Right lobe of liver (tissue), 6 donors: ENCODE measurements around the gene WDFY3. TPM values are rescaled to one million over a fixed set of nuclear protein-coding genes. Genes with fewer than 3 reads are reported as not detected.

Source experiments
- ATAC-seq, 4 donors: fragments of 200-7000 bp; cut with Tn5 transposase; one replicate each; pipeline ENCODE4 v1.9.1; 2020; ENCODE audit warnings: mild to moderate bottlenecking in 4 of 4, moderate library complexity in 4 of 4
- DNase-seq, 3 donors: peaks; one replicate each; pipeline ENCODE4 v3.0.0-alpha.2; 2020
- H3K27ac ChIP-seq, 3 donors: fragments of 200-600 bp; one replicate each; pipeline ENCODE4 v1.8.0; 2022
- H3K27me3 ChIP-seq, 2 donors: fragments of 200-600 bp; one replicate each; pipeline ENCODE4 v1.8.0; 2022
- H3K36me3 ChIP-seq, 4 donors: fragments of 200-600 bp; sonication (generic) in 1 of 4; one replicate each; pipeline versions ENCODE4 v1.5.1 to v1.8.0; 2017 to 2022; ENCODE audit warnings: control low read depth in 1 of 4
- H3K4me1 ChIP-seq, 4 donors: fragments of 200-600 bp; sonication (generic) in 1 of 4; one replicate each; pipeline versions ENCODE4 v1.5.1 to v1.8.0; 2017 to 2022; ENCODE audit warnings: control low read depth in 1 of 4
- H3K4me3 ChIP-seq, 3 donors: fragments of 200-600 bp; one replicate each; pipeline ENCODE4 v1.8.0; 2022
- H3K9me3 ChIP-seq, 4 donors: fragments of 200-600 bp; sonication (generic) in 1 of 4; one replicate each; pipeline versions ENCODE4 v1.5.1 to v1.8.0; 2017 to 2022; ENCODE audit warnings: control low read depth in 1 of 4
- POLR2A ChIP-seq: fragments of 450-650 bp; IDR thresholded peaks from one replicate; pipeline ENCODE4 v1.6.1; 2017; ENCODE audit warnings: antibody characterized with exemption, mild to moderate bottlenecking
- WGBS: methylation state at CpG from one replicate; pipeline ENCODE4 v1.1.6; 2018; ENCODE audit warnings: low coverage, low lambda C conversion rate; ENCODE audit not compliant: insufficient coverage; ENCODE audit errors: missing lambda C conversion rate; 5-methylcytosine and 5-hydroxymethylcytosine counted together
- intact Hi-C, 2 donors: fragments of 100-400 bp; cut with DNase I; formaldehyde crosslinking; loops; one replicate each; pipeline versions ENCODE4 v1.11.2 to v1.14.1; 2022
- total RNA-seq, 6 experiments: library from RNA; depleted of rRNA in 2 of 6; stranded (reverse); fragments of >200 nt in 2 of 6; fragmentation: NEBNext Ultra II Directional in 3 of 6; extraction: Animal tissue kit (Norgen Biotek cat#: 25700) in 3 of 6; gene quantifications; one replicate each; pipeline versions ENCODE4 v1.1.0 to v1.2.4, GENCODE V29; 2016 to 2023
- TF ChIP-seq, protein P1 (sequence below), 4 donors: fragments of 200-600 bp in 3 of 4; fragments of 450-650 bp in 1 of 4; IDR thresholded peaks; one replicate each; pipeline versions ENCODE4 v1.5.1 to v1.8.0; 2016 to 2022; ENCODE audit warnings: antibody characterized with exemption in 4 of 4, mild to moderate bottlenecking in 2 of 4
- donor health status: DM: no; HTN: yes; CAD: no.
- donor health status: DM: no; HTN: no; CAD: no.
- donor health status: DM: no; HTN: no; CAD: no.
- donor health status: DM: no; HTN: yes; CAD: no.
- donor health status: DM: no; HTN: yes; CAD: no.

WDFY3 gene
- total RNA-seq, 6 experiments from 2014 or later = 18.8 to 36.5 (median 25.9) TPM

DNA sequence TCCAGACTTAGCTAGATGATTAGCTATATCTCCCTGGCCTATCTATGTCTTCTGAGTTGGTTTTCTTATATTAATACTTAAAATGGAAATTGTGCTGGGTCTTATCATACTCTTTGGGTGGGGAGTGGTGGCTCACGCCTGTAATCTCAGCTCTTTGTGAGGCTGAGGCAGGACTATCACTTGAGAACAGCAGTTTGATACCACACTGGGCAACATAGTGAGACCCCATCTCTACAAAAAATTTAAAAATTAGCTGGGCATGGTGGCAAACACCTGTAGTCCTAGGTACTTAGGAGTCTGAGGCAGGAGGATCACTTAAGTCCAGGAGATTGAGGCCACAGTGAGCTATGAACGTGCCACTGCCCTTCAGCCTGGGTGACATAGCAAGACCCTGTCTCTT is 30.4 kb downstream of the WDFY3 start:
- TF ChIP-seq, protein P1, sequence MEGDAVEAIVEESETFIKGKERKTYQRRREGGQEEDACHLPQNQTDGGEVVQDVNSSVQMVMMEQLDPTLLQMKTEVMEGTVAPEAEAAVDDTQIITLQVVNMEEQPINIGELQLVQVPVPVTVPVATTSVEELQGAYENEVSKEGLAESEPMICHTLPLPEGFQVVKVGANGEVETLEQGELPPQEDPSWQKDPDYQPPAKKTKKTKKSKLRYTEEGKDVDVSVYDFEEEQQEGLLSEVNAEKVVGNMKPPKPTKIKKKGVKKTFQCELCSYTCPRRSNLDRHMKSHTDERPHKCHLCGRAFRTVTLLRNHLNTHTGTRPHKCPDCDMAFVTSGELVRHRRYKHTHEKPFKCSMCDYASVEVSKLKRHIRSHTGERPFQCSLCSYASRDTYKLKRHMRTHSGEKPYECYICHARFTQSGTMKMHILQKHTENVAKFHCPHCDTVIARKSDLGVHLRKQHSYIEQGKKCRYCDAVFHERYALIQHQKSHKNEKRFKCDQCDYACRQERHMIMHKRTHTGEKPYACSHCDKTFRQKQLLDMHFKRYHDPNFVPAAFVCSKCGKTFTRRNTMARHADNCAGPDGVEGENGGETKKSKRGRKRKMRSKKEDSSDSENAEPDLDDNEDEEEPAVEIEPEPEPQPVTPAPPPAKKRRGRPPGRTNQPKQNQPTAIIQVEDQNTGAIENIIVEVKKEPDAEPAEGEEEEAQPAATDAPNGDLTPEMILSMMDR (IDR thresholded peaks at IDR 0.05) = no peak
- no peak for TF ChIP-seq POLR2A

DNA sequence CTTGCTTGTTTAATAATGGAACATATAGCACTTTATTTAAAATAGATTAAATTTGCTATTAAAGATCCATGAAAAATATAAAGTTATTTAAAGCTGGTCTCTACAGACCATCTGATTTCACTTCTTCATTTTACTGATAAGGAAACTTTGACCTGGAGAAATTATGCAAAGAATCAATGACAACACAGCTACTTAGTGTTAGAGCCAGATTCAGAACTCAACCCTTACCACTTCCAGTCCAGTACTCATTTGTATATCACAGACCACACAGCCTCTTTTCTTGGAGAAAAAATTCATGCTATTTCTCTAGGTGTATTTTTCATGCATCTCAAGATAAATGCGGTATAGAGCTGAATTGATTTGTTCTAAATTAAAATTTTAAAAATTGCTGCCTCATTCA is 34.0 kb downstream of the WDFY3 start:
- whole genome bisulfite sequencing = 87% methylated on average over 1 of the region's 1 CpG
- H3K27ac ChIP-seq = no peak overlapping the region
- ATAC-seq (peak in 1 of 4 donors; percentile 30), DNase-seq (no peak)
- intact Hi-C loops = no loop called here
- no peaks in the 10 kb centered on the region for H3K9me3 ChIP-seq
- no peaks in the 10 kb centered on the region for H3K27me3 ChIP-seq
- no peaks in the 10 kb centered on the region for H3K36me3 ChIP-seq
- H3K4me1 ChIP-seq = peaks cover 0 to 18% (median 0%) of the 10 kb centered on the region in 4 donors
- TF ChIP-seq POLR2A = no peak
- TF ChIP-seq, protein P1 (IDR thresholded peaks at IDR 0.05) = no peak
- no peak overlapping the region for H3K4me3 ChIP-seq

More for the DNA sequence above, 30.4 kb downstream of the WDFY3 start:
- WGBS = 74% methylated on average over 2 of the region's 2 CpGs
- ATAC-seq = no peak
- intact Hi-C loops = no loop called here
- Histone ChIP-seq H3K4me1 (peaks cover 0 to 21% (median 0%) of the 10 kb centered on the region in 4 donors), H3K36me3 (no peaks in the 10 kb centered on the region), H3K27me3 (no peaks in the 10 kb centered on the region), H3K4me3 (no peak overlapping the region), H3K27ac (no peak overlapping the region), H3K9me3 (peaks cover 0 to 7% (median 3%) of the 10 kb centered on the region in 4 donors)
- DNase-seq = no peak

DNA sequence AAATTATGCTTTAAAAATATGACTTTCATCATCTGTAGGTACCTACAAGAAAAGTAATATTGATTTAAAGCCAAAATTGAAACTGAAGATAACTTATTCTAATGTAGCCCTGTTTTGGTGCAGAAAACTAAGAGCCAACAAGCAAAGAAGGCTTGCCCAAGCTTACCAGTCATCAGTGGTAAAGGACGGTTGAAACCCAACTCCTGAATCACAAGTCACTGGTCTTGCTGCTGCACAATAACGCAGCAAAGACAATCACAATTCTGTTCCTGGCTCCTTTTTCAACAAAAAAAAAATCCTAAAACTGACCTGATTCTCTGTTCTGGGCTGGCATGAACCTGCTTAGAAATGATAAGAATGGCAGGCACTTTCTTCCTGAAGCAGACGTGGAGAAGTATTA is 34.5 kb downstream of the WDFY3 start:
- H3K4me1 ChIP-seq = peaks cover 0 to 13% (median 0%) of the 10 kb centered on the region in 4 donors
- DNase-seq = no peak
- 82% methylated on average over 3 of the region's 3 CpGs for WGBS

DNA sequence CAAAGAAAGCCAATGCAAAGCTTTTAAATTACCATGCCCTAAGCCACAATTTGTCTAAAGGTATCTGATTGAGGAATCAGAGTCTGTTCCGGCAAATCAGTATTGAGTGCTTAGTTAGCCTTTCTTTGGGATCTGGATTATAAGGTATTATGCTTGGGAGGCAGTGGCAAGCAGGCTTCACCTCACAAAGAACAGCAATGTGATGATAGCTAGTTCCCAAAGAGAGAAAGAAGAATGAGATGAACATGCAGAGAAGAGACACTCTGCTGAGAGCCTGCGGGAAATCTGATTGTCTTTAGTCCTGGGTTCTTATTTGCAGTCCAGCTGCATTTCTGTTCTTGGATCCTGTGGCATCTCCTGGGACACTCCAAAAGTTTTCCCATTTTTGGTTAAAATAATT is 35.2 kb downstream of the WDFY3 start:
- Histone ChIP-seq H3K27me3 (no peaks in the 10 kb centered on the region), H3K4me1 (peaks cover 0 to 12% (median 0%) of the 10 kb centered on the region in 4 donors), H3K27ac (no peak overlapping the region), H3K36me3 (no peaks in the 10 kb centered on the region), H3K4me3 (no peak overlapping the region), H3K9me3 (no peaks in the 10 kb centered on the region)
- intact Hi-C loops = no loop called here
- TF ChIP-seq, protein P1 (IDR thresholded peaks at IDR 0.05) = no peak
- no peak for TF ChIP-seq POLR2A
- 100% methylated on average over 2 of the region's 2 CpGs for WGBS
- no peak for ATAC-seq
- no peak for DNase-seq

More for the DNA sequence above, 34.5 kb downstream of the WDFY3 start:
- Histone ChIP-seq H3K27ac (no peak overlapping the region), H3K9me3 (no peaks in the 10 kb centered on the region), H3K4me3 (no peak overlapping the region), H3K27me3 (no peaks in the 10 kb centered on the region), H3K36me3 (no peaks in the 10 kb centered on the region)
- intact Hi-C loops = no loop called here
- no peak for TF ChIP-seq POLR2A
- TF ChIP-seq, protein P1 (IDR thresholded peaks at IDR 0.05) = no peak
- ATAC-seq = no peak

DNA sequence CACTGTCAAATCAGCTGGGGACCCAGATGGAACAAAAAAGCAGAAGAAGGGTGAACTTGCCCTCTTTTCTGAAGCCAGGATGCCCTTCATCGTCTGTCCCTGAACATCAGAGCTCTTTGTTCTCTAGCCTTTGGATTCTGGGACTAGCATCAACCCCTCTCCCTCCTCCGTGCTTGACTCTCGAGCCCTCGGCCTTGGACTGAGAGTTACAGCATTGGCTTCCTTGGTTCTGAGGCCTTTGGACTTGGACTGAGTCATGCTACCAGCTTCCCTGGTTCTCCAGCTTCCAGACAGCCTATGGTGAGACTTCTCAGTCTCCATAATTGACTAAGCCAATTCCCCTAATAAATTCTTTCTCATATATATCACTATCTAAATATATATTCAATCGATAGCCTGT is 38.4 kb downstream of the WDFY3 start:
- intact Hi-C loops = no loop called here
- H3K4me1 ChIP-seq = peaks cover 0 to 12% (median 0%) of the 10 kb centered on the region in 4 donors
- no peaks in the 10 kb centered on the region for H3K36me3 ChIP-seq
- WGBS = 84% methylated on average over 5 of the region's 5 CpGs
- no peak for TF ChIP-seq POLR2A
- TF ChIP-seq, protein P1 (IDR thresholded peaks at IDR 0.05) = no peak
- H3K27me3 ChIP-seq = no peaks in the 10 kb centered on the region
- H3K9me3 ChIP-seq = no peaks in the 10 kb centered on the region
- ATAC-seq (no peak), DNase-seq (no peak)
- no peak overlapping the region for H3K4me3 ChIP-seq
- no peak overlapping the region for H3K27ac ChIP-seq
